ENCODE measurements around the gene SPP1. TPM values are rescaled to one million over a fixed set of nuclear protein-coding genes. Genes with fewer than 3 reads are reported as not detected.
"Not testable (repeated sequence)": the region's sequence is repeated elsewhere in the genome, so short reads cannot be mapped to it uniquely, and the experiment has no call there.

The SPP1 gene
- 1 to 10 TPM in 1 of 2 donors, under 1 TPM in 1; 0.59 to 1.6 TPM for polyA plus RNA-seq

- H3K4me1 ChIP-seq (ENCODE audit: control insufficient read depth in 2 of 2, insufficient read depth in 2 of 2, low read length in 1 of 2): no peaks in the 10 kb centered on the region
- no peaks in the 10 kb centered on the region for H3K9me3 ChIP-seq (ENCODE audit: control insufficient read depth in 2 of 2, insufficient read depth in 1 of 2, low read depth in 1 of 2, low read length in 1 of 2)
- no peak within 1 kb of the TSS for H3K27ac ChIP-seq (ENCODE audit: low read depth in 2 of 2, low read length in 1 of 2)
- no peaks in the 10 kb centered on the region for H3K36me3 ChIP-seq (ENCODE audit: control insufficient read depth in 2 of 2, insufficient read depth in 2 of 2, low read length in 1 of 2)
- 32 to 36% methylated on average over 8 of the region's 8 CpGs for WGBS, 2 donors
- H3K27me3 ChIP-seq (ENCODE audit: control insufficient read depth in 1 of 2, insufficient read depth in 2 of 2, low read length in 2 of 2): no peaks in the 10 kb centered on the region
- H3K4me3 ChIP-seq (ENCODE audit: low read depth in 1 of 2, low read length in 2 of 2): no peak within 1 kb of the TSS
These were observed at the start of gene SPP1 for GRCh38 chr4:87975466-87975865. SPP1 (plus strand) TSS chr4:87975714; CDS start chr4:87976896, 1,182 bp downstream.

GRCh38 chr4:87926554-87927098, 48.9 kb upstream of the SPP1 start:
- 87 to 91% methylated on average over 4 of the region's 4 CpGs for WGBS, 2 donors
- H3K9me3 ChIP-seq (ENCODE audit: control insufficient read depth in 2 of 2, insufficient read depth in 1 of 2, low read depth in 1 of 2, low read length in 1 of 2): no peaks in the 10 kb centered on the region
- no peaks in the 10 kb centered on the region for H3K4me1 ChIP-seq (ENCODE audit: control insufficient read depth in 2 of 2, insufficient read depth in 2 of 2, low read length in 1 of 2)
- H3K36me3 ChIP-seq (ENCODE audit: control insufficient read depth in 2 of 2, insufficient read depth in 2 of 2, low read length in 1 of 2): no peaks in the 10 kb centered on the region
- no peak overlapping the region for H3K4me3 ChIP-seq (ENCODE audit: low read depth in 1 of 2, low read length in 2 of 2)
- no peak overlapping the region for H3K27ac ChIP-seq (ENCODE audit: low read depth in 2 of 2, low read length in 1 of 2)
- no peaks in the 10 kb centered on the region for H3K27me3 ChIP-seq (ENCODE audit: control insufficient read depth in 1 of 2, insufficient read depth in 2 of 2, low read length in 2 of 2)

DNA sequence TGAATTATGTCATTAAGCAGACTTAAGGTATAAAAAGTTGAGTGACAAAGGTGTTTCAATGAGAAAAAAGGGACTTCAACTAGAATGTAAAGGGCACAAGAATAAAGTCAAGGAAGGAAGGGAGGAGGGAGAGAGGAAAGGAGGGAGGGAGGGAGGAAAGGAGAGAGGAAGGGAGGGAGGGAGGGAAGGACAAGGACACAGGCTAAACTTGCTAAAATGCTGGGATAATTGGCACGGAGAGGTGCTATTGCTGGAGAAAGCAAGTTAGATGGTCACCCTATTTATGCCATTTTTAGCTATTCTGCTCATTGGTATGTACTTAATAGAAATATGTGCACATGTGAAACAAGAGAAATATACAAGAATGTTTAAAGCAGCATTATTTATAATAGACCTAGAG, 44.9 kb upstream of the SPP1 start:
- Histone ChIP-seq H3K36me3 (ENCODE audit: control insufficient read depth in 2 of 2, insufficient read depth in 2 of 2, low read length in 1 of 2) (no peaks in the 10 kb centered on the region), H3K4me1 (ENCODE audit: control insufficient read depth in 2 of 2, insufficient read depth in 2 of 2, low read length in 1 of 2) (no peaks in the 10 kb centered on the region), H3K4me3 (ENCODE audit: low read depth in 1 of 2, low read length in 2 of 2) (no peak overlapping the region), H3K9me3 (ENCODE audit: control insufficient read depth in 2 of 2, insufficient read depth in 1 of 2, low read depth in 1 of 2, low read length in 1 of 2) (no peaks in the 10 kb centered on the region), H3K27ac (ENCODE audit: low read depth in 2 of 2, low read length in 1 of 2) (no peak overlapping the region), H3K27me3 (ENCODE audit: control insufficient read depth in 1 of 2, insufficient read depth in 2 of 2, low read length in 2 of 2) (no peaks in the 10 kb centered on the region)
- WGBS, 2 donors: 80 to 85% methylated on average over 1 of the region's 1 CpG

DNA sequence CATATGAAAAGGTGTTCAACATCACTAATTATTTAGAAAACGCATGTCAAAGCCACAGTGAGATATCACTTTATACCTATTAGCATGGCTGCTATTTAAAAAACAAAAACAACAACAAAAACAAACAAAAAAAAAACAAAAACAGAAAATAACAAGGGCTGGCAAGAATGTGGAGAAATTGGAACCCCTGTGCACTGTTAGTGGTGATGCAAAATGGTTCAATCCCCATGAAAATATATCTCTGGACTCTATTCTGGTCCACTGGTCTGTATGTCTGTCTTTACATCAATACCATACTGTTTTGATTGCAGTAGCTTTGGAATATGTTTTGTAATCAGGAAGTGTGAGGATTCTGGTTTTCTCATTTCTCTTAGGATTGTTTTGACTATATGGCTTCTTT, 43.6 kb upstream of the SPP1 start:
- Histone ChIP-seq H3K27ac (ENCODE audit: low read depth in 2 of 2, low read length in 1 of 2) (no peak overlapping the region), H3K9me3 (ENCODE audit: control insufficient read depth in 2 of 2, insufficient read depth in 1 of 2, low read depth in 1 of 2, low read length in 1 of 2) (no peaks in the 10 kb centered on the region), H3K36me3 (ENCODE audit: control insufficient read depth in 2 of 2, insufficient read depth in 2 of 2, low read length in 1 of 2) (no peaks in the 10 kb centered on the region), H3K4me3 (ENCODE audit: low read depth in 1 of 2, low read length in 2 of 2) (no peak overlapping the region), H3K27me3 (ENCODE audit: control insufficient read depth in 1 of 2, insufficient read depth in 2 of 2, low read length in 2 of 2) (no peaks in the 10 kb centered on the region), H3K4me1 (ENCODE audit: control insufficient read depth in 2 of 2, insufficient read depth in 2 of 2, low read length in 1 of 2) (no peaks in the 10 kb centered on the region)
- 72 to 78% methylated on average over 1 of the region's 1 CpG for WGBS, 2 donors

DNA sequence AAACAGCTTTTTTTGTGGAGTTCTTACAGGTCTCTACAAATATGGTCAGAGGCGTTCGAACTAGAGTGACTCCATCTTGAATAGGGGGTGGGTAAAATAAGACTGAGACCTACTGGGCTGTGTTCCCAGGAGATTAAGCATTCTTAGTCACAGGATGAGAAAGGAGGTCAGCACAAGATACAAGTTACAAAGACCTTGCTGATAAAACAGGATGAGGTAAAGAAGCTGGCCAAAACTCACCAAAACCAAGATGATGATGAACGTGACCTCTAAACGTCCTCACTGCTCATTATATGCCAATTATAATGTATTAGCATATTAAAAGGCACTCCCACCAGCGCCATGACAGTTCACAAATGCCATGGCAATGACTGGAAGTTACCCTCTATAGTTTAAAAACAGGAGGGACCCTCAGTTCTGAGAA, 42.8 kb upstream of the SPP1 start:
- no peak overlapping the region for H3K27ac ChIP-seq (ENCODE audit: low read depth in 2 of 2, low read length in 1 of 2)
- no peaks in the 10 kb centered on the region for H3K4me1 ChIP-seq (ENCODE audit: control insufficient read depth in 2 of 2, insufficient read depth in 2 of 2, low read length in 1 of 2)
- WGBS, 2 donors: 69 to 81% methylated on average over 5 of the region's 5 CpGs
- no peaks in the 10 kb centered on the region for H3K36me3 ChIP-seq (ENCODE audit: control insufficient read depth in 2 of 2, insufficient read depth in 2 of 2, low read length in 1 of 2)
- no peaks in the 10 kb centered on the region for H3K9me3 ChIP-seq (ENCODE audit: control insufficient read depth in 2 of 2, insufficient read depth in 1 of 2, low read depth in 1 of 2, low read length in 1 of 2)
- H3K4me3 ChIP-seq (ENCODE audit: low read depth in 1 of 2, low read length in 2 of 2): no peak overlapping the region
- H3K27me3 ChIP-seq (ENCODE audit: control insufficient read depth in 1 of 2, insufficient read depth in 2 of 2, low read length in 2 of 2): no peaks in the 10 kb centered on the region

DNA sequence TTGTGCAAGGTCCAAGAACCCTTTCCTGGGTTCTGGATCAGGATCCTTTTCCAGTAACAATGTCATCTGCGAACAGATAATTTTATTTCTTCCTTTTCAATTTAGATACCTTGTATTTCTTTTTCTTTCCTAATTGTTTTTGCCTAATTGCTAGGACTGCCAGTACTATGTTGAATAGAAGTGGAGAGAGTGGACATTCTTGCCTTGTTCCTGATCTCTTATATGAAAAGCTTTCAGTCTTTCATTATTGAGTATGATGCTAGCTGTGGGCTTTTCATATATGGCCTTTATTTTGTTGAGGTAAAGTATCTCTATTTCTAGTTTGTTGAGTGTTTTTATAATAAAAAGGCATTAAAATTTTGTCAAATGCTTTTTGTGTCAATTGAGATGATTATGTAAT, 42.2 kb upstream of the SPP1 start:
- Histone ChIP-seq H3K36me3 (ENCODE audit: control insufficient read depth in 2 of 2, insufficient read depth in 2 of 2, low read length in 1 of 2) (no peaks in the 10 kb centered on the region), H3K4me3 (ENCODE audit: low read depth in 1 of 2, low read length in 2 of 2) (no peak overlapping the region), H3K4me1 (ENCODE audit: control insufficient read depth in 2 of 2, insufficient read depth in 2 of 2, low read length in 1 of 2) (no peaks in the 10 kb centered on the region), H3K27me3 (ENCODE audit: control insufficient read depth in 1 of 2, insufficient read depth in 2 of 2, low read length in 2 of 2) (no peaks in the 10 kb centered on the region), H3K9me3 (ENCODE audit: control insufficient read depth in 2 of 2, insufficient read depth in 1 of 2, low read depth in 1 of 2, low read length in 1 of 2) (no peaks in the 10 kb centered on the region), H3K27ac (ENCODE audit: low read depth in 2 of 2, low read length in 1 of 2) (no peak overlapping the region)
- WGBS, 2 donors: 84 to 86% methylated on average over 1 of the region's 1 CpG

DNA sequence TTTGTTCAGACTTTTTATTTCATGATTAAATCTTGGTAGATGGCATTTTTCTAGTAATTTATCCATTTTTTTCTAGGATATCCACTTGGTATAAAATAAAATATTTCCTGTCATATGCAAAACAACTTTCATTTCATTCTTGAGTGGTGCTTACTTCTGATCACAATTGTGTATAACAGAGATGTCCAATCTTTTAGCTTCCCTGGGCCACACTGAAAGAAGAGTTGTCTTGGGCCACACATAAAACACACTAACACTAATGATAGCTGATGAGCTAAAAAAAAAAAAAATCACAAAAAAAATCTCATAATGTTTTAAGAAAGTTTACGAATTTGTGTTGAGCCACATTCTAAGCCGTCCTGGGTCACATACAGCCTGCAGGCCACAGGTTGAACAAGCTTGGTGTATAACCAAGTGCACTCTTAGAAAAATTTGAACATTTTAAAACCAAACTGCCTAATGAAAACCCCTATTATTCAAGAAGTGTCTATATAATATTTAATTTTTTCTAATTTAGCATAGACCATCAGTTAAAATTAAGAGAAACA, 41.3 kb upstream of the SPP1 start:
- WGBS, 2 donors: 90 to 96% methylated on average over 2 of the region's 2 CpGs
- Histone ChIP-seq H3K4me3 (ENCODE audit: low read depth in 1 of 2, low read length in 2 of 2) (no peak overlapping the region), H3K9me3 (ENCODE audit: control insufficient read depth in 2 of 2, insufficient read depth in 1 of 2, low read depth in 1 of 2, low read length in 1 of 2) (no peaks in the 10 kb centered on the region), H3K27me3 (ENCODE audit: control insufficient read depth in 1 of 2, insufficient read depth in 2 of 2, low read length in 2 of 2) (no peaks in the 10 kb centered on the region), H3K27ac (ENCODE audit: low read depth in 2 of 2, low read length in 1 of 2) (no peak overlapping the region), H3K36me3 (ENCODE audit: control insufficient read depth in 2 of 2, insufficient read depth in 2 of 2, low read length in 1 of 2) (no peaks in the 10 kb centered on the region), H3K4me1 (ENCODE audit: control insufficient read depth in 2 of 2, insufficient read depth in 2 of 2, low read length in 1 of 2) (no peaks in the 10 kb centered on the region)

GRCh38 chr4:87934973-87935372, 40.5 kb upstream of the SPP1 start:
- Histone ChIP-seq H3K9me3 (ENCODE audit: control insufficient read depth in 2 of 2, insufficient read depth in 1 of 2, low read depth in 1 of 2, low read length in 1 of 2) (no peaks in the 10 kb centered on the region), H3K36me3 (ENCODE audit: control insufficient read depth in 2 of 2, insufficient read depth in 2 of 2, low read length in 1 of 2) (no peaks in the 10 kb centered on the region), H3K4me1 (ENCODE audit: control insufficient read depth in 2 of 2, insufficient read depth in 2 of 2, low read length in 1 of 2) (no peaks in the 10 kb centered on the region), H3K27me3 (ENCODE audit: control insufficient read depth in 1 of 2, insufficient read depth in 2 of 2, low read length in 2 of 2) (no peaks in the 10 kb centered on the region), H3K27ac (ENCODE audit: low read depth in 2 of 2, low read length in 1 of 2) (no peak overlapping the region), H3K4me3 (ENCODE audit: low read depth in 1 of 2, low read length in 2 of 2) (no peak overlapping the region)
- WGBS, 2 donors: 54 to 55% methylated on average over 2 of the region's 2 CpGs

DNA sequence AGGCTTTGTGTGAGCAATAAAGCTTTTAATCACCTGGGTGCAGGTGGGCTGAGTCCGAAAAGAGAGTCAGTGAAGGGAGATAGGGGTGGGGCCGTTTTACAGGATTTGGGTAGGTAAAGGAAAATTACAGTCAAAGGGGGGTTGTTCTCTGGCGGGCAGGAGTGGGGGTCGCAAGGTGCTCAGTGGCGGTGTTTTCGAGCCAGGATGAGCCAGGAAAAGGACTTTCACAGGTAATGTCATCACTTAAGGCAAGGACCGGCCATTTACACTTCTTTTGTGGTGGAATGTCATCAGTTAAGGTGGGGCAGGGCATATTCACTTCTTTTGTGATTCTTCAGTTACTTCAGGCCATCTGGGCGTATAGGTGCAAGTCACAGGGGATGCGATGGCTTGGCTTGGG, 39.6 kb upstream of the SPP1 start:
- WGBS, 2 donors: 79 to 83% methylated on average over 7 of the region's 9 CpGs
- H3K4me1 ChIP-seq (ENCODE audit: control insufficient read depth in 2 of 2, insufficient read depth in 2 of 2, low read length in 1 of 2): not testable (repeated sequence)

DNA sequence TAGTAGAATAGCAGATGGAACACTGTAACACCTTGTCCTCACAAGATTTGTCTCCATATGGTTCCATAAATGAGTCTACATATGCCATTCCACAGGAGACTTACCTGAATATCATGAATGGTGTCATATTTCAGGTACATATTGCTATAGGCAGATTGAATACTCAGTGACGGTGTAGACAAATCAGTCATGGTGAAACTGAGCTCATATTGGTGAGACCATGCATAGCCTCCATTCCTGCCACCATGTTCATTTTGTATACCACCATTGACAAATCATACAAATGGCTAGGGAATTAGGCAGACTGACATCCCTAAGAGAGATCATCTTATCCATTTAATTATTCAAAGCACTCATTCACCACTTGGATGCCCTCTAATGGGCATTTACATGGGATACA, 38.0 kb upstream of the SPP1 start:
- Histone ChIP-seq H3K9me3 (ENCODE audit: control insufficient read depth in 2 of 2, insufficient read depth in 1 of 2, low read depth in 1 of 2, low read length in 1 of 2) (no peaks in the 10 kb centered on the region), H3K4me3 (ENCODE audit: low read depth in 1 of 2, low read length in 2 of 2) (no peak overlapping the region), H3K4me1 (ENCODE audit: control insufficient read depth in 2 of 2, insufficient read depth in 2 of 2, low read length in 1 of 2) (no peaks in the 10 kb centered on the region), H3K27me3 (ENCODE audit: control insufficient read depth in 1 of 2, insufficient read depth in 2 of 2, low read length in 2 of 2) (no peaks in the 10 kb centered on the region), H3K36me3 (ENCODE audit: control insufficient read depth in 2 of 2, insufficient read depth in 2 of 2, low read length in 1 of 2) (no peaks in the 10 kb centered on the region), H3K27ac (ENCODE audit: low read depth in 2 of 2, low read length in 1 of 2) (no peak overlapping the region)
- 73 to 91% methylated on average over 1 of the region's 1 CpG for WGBS, 2 donors

More for the DNA sequence above, 39.6 kb upstream of the SPP1 start:
- H3K4me3 ChIP-seq (ENCODE audit: low read depth in 1 of 2, low read length in 2 of 2); H3K9me3 ChIP-seq (ENCODE audit: control insufficient read depth in 2 of 2, insufficient read depth in 1 of 2, low read depth in 1 of 2, low read length in 1 of 2); H3K36me3 ChIP-seq (ENCODE audit: control insufficient read depth in 2 of 2, insufficient read depth in 2 of 2, low read length in 1 of 2); H3K27me3 ChIP-seq (ENCODE audit: control insufficient read depth in 1 of 2, insufficient read depth in 2 of 2, low read length in 2 of 2); H3K27ac ChIP-seq (ENCODE audit: low read depth in 2 of 2, low read length in 1 of 2): not testable (repeated sequence)

Measured in esophagus (tissue), 2 donors.